GM19043 (cell line): ENCODE data around the gene BECN2.
"Not testable (repeated sequence)": the region's sequence is repeated elsewhere in the genome, so short reads cannot be mapped to it uniquely, and the experiment has no call there.

Source experiments
- ATAC-seq: cut with Tn5 transposase; IDR thresholded peaks from one replicate; pipeline ENCODE4 v1.9.1; 2021; ENCODE audit warnings: low read depth; ENCODE audit not compliant: unreplicated experiment

The BECN2 gene

GRCh38 chr1:241976229-241976628, 18.7 kb downstream of the BECN2 start:
- ATAC-seq, result no peak

- no peak for ATAC-seq
These were observed 21.5 kb downstream of the BECN2 start for GRCh38 chr1:241979071-241979470.

GRCh38 chr1:241979926-241980325, 22.4 kb downstream of the BECN2 start:
- ATAC-seq, result no peak

- ATAC-seq, result peak; percentile 77
These were observed 28.2 kb downstream of the BECN2 start for GRCh38 chr1:241985787-241986186.

GRCh38 chr1:241988389-241988930, 30.9 kb downstream of the BECN2 start:
- not testable (repeated sequence) for ATAC-seq

- no peak for ATAC-seq
These were observed 32.5 kb downstream of the BECN2 start for GRCh38 chr1:241990040-241990439.

- ATAC-seq, result no peak
These were observed 35.2 kb downstream of the BECN2 start for GRCh38 chr1:241992734-241993133.

GRCh38 chr1:241994171-241994570, 36.6 kb downstream of the BECN2 start:
- ATAC-seq, result no peak

- ATAC-seq, result no peak
These were observed 39.9 kb downstream of the BECN2 start for GRCh38 chr1:241997401-241997998.

GRCh38 chr1:241998412-241998921, 40.9 kb downstream of the BECN2 start:
- ATAC-seq, result peak; percentile 87

GRCh38 chr1:241999026-241999425, 41.5 kb downstream of the BECN2 start, which contains the start of gene MAP1LC3C:
Gene MAP1LC3C (minus strand): TSS chr1:241999098. CDS start chr1:241999008, 90 bp downstream.
- ATAC-seq, result no peak

- no peak for ATAC-seq
These were observed 42.9 kb downstream of the BECN2 start for GRCh38 chr1:242000434-242000833.

GRCh38 chr1:242002072-242002471, 44.5 kb downstream of the BECN2 start:
- no peak for ATAC-seq

- ATAC-seq, result no peak
These were observed 44.9 kb downstream of the BECN2 start for GRCh38 chr1:242002510-242002909.

- no peak for ATAC-seq
These were observed 47.4 kb downstream of the BECN2 start for GRCh38 chr1:242004751-242005495.

GRCh38 chr1:242005866-242006535, 48.4 kb downstream of the BECN2 start:
- no peak for ATAC-seq

GRCh38 chr1:242006976-242007375, 49.4 kb downstream of the BECN2 start:
- no peak for ATAC-seq
